Fibroblast of mammary gland (primary cell): ENCODE results near the gene B3GAT1.

Experiments used
- DNase-seq: peaks from one replicate; pipeline ENCODE4 v3.0.0-alpha.2; 2010; ENCODE audit warnings: low read depth
- H3K4me3 ChIP-seq: 2 replicates; pipeline ENCODE4 v1.5.1; 2011; ENCODE audit warnings: low read depth, mild to moderate bottlenecking, low read length, moderate library complexity; ENCODE audit not compliant: control insufficient read depth
- TF ChIP-seq, protein P1 (sequence below): conservative IDR thresholded peaks from 2 replicates; pipeline ENCODE4 v1.5.1; 2011; ENCODE audit warnings: low read depth, low read length, inconsistent platforms; ENCODE audit not compliant: control insufficient read depth, insufficient read depth

Gene B3GAT1

GRCh38 chr11:134387501-134387900 lies 24.5 kb downstream of the B3GAT1 start:
- DNase-seq: no peak
- TF ChIP-seq, protein P1, sequence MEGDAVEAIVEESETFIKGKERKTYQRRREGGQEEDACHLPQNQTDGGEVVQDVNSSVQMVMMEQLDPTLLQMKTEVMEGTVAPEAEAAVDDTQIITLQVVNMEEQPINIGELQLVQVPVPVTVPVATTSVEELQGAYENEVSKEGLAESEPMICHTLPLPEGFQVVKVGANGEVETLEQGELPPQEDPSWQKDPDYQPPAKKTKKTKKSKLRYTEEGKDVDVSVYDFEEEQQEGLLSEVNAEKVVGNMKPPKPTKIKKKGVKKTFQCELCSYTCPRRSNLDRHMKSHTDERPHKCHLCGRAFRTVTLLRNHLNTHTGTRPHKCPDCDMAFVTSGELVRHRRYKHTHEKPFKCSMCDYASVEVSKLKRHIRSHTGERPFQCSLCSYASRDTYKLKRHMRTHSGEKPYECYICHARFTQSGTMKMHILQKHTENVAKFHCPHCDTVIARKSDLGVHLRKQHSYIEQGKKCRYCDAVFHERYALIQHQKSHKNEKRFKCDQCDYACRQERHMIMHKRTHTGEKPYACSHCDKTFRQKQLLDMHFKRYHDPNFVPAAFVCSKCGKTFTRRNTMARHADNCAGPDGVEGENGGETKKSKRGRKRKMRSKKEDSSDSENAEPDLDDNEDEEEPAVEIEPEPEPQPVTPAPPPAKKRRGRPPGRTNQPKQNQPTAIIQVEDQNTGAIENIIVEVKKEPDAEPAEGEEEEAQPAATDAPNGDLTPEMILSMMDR: no peak
- H3K4me3 ChIP-seq: no peak overlapping the region

- H3K4me3 ChIP-seq: no peak overlapping the region
- TF ChIP-seq, protein P1: no peak
- DNase-seq: no peak
These were observed 25.1 kb downstream of the B3GAT1 start for GRCh38 chr11:134386945-134387344.

- DNase-seq: no peak
- H3K4me3 ChIP-seq: no peak overlapping the region
These were observed 26.1 kb downstream of the B3GAT1 start for GRCh38 chr11:134385774-134386565.

DNA sequence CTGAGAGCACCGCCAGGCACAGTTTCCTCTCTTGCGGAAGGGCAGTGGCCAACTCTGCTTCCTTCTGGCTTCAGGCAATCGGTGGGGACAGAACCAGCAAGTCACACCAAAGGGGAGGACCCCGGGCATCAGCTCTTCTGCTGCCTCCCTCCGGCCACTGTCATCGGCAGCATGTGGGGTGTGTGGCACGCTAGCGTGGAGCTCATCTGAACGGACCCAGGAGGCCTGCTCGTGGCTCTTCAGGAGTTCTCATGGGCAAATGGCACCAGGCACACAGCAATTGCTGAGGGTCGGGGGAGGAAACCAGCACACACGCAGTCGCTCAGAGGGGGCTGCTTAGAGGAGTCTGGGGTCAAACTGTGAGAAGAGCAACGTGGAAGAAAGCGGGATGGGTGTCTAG lies 26.9 kb downstream of the B3GAT1 start:
- H3K4me3 ChIP-seq: no peak overlapping the region
- TF ChIP-seq, protein P1: no peak
- DNase-seq: no peak

More at GRCh38 chr11:134385774-134386565, 26.1 kb downstream of the B3GAT1 start:
- TF ChIP-seq, protein P1: no peak

DNA sequence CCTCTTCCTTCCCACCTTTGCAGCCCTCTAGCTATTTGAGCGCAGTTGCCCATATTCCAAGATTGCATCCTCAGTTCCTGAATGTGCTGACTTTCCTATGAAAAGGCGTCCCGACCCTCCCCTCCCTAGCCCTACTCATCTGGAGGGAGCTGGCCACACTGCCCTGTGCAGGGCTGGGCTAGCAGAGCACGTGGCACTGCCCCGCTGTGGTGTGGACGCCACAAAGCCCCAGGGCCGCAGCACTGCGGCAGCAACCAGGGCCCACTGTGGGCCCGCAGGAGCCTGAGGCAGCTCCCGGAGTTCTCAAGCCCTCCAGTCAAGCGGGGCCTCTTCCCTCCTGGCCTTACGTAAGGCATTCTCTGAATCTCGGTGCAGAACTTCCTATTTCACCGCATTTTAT lies 27.6 kb downstream of the B3GAT1 start:
- no peak for DNase-seq
- TF ChIP-seq, protein P1: no peak
- H3K4me3 ChIP-seq: no peak overlapping the region

DNA sequence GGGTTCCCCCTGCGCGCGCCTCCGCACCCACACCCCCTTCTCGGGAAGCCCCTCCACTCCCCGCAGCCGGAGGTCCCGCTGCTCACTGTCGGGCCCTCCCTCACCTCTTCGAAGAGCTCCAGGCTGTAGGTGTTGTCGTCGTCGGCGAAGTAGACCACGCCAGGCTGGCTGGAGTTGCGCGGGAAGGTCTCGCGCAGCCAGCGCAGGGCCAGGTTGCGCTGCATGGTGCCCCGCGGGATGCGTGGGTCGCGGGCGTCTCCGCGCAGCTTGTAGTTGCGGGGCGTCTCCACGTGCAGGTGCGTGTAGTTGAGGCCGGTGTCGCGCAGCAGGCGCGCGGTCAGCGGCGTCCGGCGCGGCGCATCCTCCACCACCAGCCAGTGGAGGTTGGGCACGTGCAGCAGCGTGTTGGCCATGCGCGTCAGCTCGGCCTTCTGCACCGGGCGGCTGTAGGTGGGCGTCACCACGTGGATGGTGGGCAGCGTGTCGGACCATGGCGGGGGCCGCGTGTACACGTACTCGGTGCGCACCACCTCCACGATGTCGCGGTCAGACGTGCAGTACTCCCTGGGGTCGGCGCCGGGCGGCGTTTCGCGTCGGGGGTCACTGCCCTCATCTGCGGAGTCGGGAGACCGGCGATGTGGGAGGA lies 28.3 kb downstream of the B3GAT1 start:
- no peak overlapping the region for H3K4me3 ChIP-seq
- TF ChIP-seq, protein P1: no peak
- DNase-seq: no peak
